ENCODE measurements around the gene GRID2.

GRCh38 chr4:93710101-93710846, 1406.5 kb downstream of the GRID2 start:
- TF ChIP-seq SNIP1 (IDR thresholded peaks at IDR 0.05; ENCODE audit: low read depth) (no peak), CTCF (IDR thresholded peaks at IDR 0.05 in 2 of 3, conservative IDR thresholded peaks at IDR 0.05 in 1 of 3; ENCODE audit: insufficient read depth in 2 of 3, low read depth in 1 of 3, low read length in 3 of 3) (no peak), ZBTB9 (CRISPR knock-in tag; IDR thresholded peaks at IDR 0.05) (no peak), YY1 (IDR thresholded peaks at IDR 0.05; ENCODE audit: borderline replicate concordance in 1 of 3, control insufficient read depth in 1 of 3, extremely low read depth in 1 of 3, insufficient read depth in 3 of 3, insufficient read length in 1 of 3, insufficient replicate concordance in 2 of 3, low read depth in 1 of 3, low read length in 2 of 3) (no peak), SAP30 (IDR thresholded peaks at IDR 0.05; ENCODE audit: borderline replicate concordance, insufficient read depth, low read depth, low read length, poor library complexity, severe bottlenecking) (no peak), HLTF (IDR thresholded peaks at IDR 0.05) (no peak), ATF6 (CRISPR knock-in tag; IDR thresholded peaks at IDR 0.05) (no peak), ETV5 (CRISPR knock-in tag; IDR thresholded peaks at IDR 0.05; ENCODE audit: low read depth) (no peak), ZNF324 (CRISPR knock-in tag; IDR thresholded peaks at IDR 0.05) (no peak), EZH2 (IDR thresholded peaks at IDR 0.05; ENCODE audit: borderline replicate concordance, low read depth, low read length) (no peak)
- TF ChIP-seq, protein P1, sequence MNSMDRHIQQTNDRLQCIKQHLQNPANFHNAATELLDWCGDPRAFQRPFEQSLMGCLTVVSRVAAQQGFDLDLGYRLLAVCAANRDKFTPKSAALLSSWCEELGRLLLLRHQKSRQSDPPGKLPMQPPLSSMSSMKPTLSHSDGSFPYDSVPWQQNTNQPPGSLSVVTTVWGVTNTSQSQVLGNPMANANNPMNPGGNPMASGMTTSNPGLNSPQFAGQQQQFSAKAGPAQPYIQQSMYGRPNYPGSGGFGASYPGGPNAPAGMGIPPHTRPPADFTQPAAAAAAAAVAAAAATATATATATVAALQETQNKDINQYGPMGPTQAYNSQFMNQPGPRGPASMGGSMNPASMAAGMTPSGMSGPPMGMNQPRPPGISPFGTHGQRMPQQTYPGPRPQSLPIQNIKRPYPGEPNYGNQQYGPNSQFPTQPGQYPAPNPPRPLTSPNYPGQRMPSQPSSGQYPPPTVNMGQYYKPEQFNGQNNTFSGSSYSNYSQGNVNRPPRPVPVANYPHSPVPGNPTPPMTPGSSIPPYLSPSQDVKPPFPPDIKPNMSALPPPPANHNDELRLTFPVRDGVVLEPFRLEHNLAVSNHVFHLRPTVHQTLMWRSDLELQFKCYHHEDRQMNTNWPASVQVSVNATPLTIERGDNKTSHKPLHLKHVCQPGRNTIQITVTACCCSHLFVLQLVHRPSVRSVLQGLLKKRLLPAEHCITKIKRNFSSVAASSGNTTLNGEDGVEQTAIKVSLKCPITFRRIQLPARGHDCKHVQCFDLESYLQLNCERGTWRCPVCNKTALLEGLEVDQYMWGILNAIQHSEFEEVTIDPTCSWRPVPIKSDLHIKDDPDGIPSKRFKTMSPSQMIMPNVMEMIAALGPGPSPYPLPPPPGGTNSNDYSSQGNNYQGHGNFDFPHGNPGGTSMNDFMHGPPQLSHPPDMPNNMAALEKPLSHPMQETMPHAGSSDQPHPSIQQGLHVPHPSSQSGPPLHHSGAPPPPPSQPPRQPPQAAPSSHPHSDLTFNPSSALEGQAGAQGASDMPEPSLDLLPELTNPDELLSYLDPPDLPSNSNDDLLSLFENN (IDR thresholded peaks at IDR 0.05; ENCODE audit: low read depth in 2 of 2, low read length in 2 of 2): no peak
- TF ChIP-seq, protein P2, sequence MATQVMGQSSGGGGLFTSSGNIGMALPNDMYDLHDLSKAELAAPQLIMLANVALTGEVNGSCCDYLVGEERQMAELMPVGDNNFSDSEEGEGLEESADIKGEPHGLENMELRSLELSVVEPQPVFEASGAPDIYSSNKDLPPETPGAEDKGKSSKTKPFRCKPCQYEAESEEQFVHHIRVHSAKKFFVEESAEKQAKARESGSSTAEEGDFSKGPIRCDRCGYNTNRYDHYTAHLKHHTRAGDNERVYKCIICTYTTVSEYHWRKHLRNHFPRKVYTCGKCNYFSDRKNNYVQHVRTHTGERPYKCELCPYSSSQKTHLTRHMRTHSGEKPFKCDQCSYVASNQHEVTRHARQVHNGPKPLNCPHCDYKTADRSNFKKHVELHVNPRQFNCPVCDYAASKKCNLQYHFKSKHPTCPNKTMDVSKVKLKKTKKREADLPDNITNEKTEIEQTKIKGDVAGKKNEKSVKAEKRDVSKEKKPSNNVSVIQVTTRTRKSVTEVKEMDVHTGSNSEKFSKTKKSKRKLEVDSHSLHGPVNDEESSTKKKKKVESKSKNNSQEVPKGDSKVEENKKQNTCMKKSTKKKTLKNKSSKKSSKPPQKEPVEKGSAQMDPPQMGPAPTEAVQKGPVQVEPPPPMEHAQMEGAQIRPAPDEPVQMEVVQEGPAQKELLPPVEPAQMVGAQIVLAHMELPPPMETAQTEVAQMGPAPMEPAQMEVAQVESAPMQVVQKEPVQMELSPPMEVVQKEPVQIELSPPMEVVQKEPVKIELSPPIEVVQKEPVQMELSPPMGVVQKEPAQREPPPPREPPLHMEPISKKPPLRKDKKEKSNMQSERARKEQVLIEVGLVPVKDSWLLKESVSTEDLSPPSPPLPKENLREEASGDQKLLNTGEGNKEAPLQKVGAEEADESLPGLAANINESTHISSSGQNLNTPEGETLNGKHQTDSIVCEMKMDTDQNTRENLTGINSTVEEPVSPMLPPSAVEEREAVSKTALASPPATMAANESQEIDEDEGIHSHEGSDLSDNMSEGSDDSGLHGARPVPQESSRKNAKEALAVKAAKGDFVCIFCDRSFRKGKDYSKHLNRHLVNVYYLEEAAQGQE (IDR thresholded peaks at IDR 0.05; ENCODE audit: borderline replicate concordance): no peak
- TF ChIP-seq, protein P2 (CRISPR knock-in tag; IDR thresholded peaks at IDR 0.05; ENCODE audit: low read depth): no peak
